Panc1 (cell line): ENCODE measurements around the gene WFIKKN2. TPM values are rescaled to one million over a fixed set of nuclear protein-coding genes. Genes with fewer than 3 reads are reported as not detected.
A peak's percentile ranks its signal among the peaks of the same experiment; 100 is the strongest.

Experiments used
- ATAC-seq: fragments of 200-7000 bp; cut with Tn5 transposase; 2 replicates; pipeline ENCODE4 v1.9.1; 2020; ENCODE audit warnings: mild to moderate bottlenecking, moderate library complexity
- BruUV-seq: library from RNA; stranded (reverse); fragments of 400-500 nt; replicated peaks from 2 replicates; lab custom pipeline; 2021; lab: Mats Ljungman, UMichigan
- CTCF ChIA-PET: fragments of 300-600 bp; sonication (Branson Sonifier 250); formaldehyde crosslinking; loops from one replicate; lab custom pipeline; 2022; ENCODE audit warnings: antibody characterized with exemption; lab: Charles Lee
- POLR2A ChIA-PET: fragments of 300-600 bp; sonication (Branson Sonifier 250); formaldehyde crosslinking; loops from one replicate; lab custom pipeline; 2022; ENCODE audit warnings: antibody characterized with exemption; lab: Charles Lee
- DNase-seq: peaks from one replicate; pipeline ENCODE4 v3.0.0-alpha.2; 2010; ENCODE audit warnings: low read depth, low spot score
- H3K27ac ChIP-seq: 2 replicates; pipeline ENCODE4 v1.5.1; 2011; ENCODE audit warnings: mild to moderate bottlenecking, low read length, inconsistent platforms
- H3K27me3 ChIP-seq: fragments of 200-500 bp; sonication (Bioruptor generic); 2 replicates; pipeline ENCODE4 v1.6.0; 2014; ENCODE audit warnings: low read length, inconsistent platforms; ENCODE audit not compliant: control insufficient read depth, insufficient read depth
- H3K36me3 ChIP-seq: fragments of 200-500 bp; sonication (Bioruptor generic); 2 replicates; pipeline ENCODE4 v1.5.1; 2014; ENCODE audit warnings: inconsistent platforms, mild to moderate bottlenecking, low read length, moderate library complexity; ENCODE audit not compliant: control insufficient read depth, insufficient read depth
- H3K4me1 ChIP-seq: 2 replicates; pipeline ENCODE4 v1.5.1; 2011; ENCODE audit warnings: inconsistent platforms, mild to moderate bottlenecking, low read length, moderate library complexity; ENCODE audit not compliant: control insufficient read depth, insufficient read depth
- H3K4me3 ChIP-seq, 2 experiments: 2 replicates each; pipeline ENCODE4 v1.5.1; 2011 to 2012; ENCODE audit warnings: low read depth in 2 of 2, low read length in 2 of 2, mild to moderate bottlenecking in 2 of 2, inconsistent platforms in 1 of 2, moderate library complexity in 1 of 2
- H3K9me3 ChIP-seq: fragments of 200-500 bp; sonication (Bioruptor generic); 2 replicates; pipeline ENCODE4 v1.5.1; 2014; ENCODE audit warnings: low read depth, mild to moderate bottlenecking, inconsistent platforms, low read length, moderate library complexity; ENCODE audit not compliant: control insufficient read depth, insufficient read depth
- CTCF ChIP-seq: fragments of 450-650 bp; IDR thresholded peaks from 2 replicates; pipeline ENCODE4 v1.5.1; 2017; ENCODE audit warnings: mild to moderate bottlenecking
- POLR2AphosphoS5 ChIP-seq: IDR thresholded peaks from 2 replicates; pipeline ENCODE4 v1.6.1; 2012; ENCODE audit warnings: mild to moderate bottlenecking, low read depth, low read length, moderate library complexity
- REST ChIP-seq, 2 experiments: IDR thresholded peaks; 2 replicates each; pipeline ENCODE4 v1.6.1; 2011 to 2012; ENCODE audit warnings: low read depth in 2 of 2, control low read depth in 1 of 2, low read length in 1 of 2, mild to moderate bottlenecking in 1 of 2, moderate library complexity in 1 of 2; ENCODE audit not compliant: insufficient read depth in 1 of 2
- SIN3A ChIP-seq: IDR thresholded peaks from 2 replicates; pipeline ENCODE4 v1.6.1; 2012; ENCODE audit warnings: low read depth, mild to moderate bottlenecking, low read length, moderate library complexity, borderline replicate concordance; ENCODE audit not compliant: insufficient read depth
- TCF7L2 ChIP-seq: IDR thresholded peaks from 2 replicates; pipeline ENCODE4 v1.6.1; 2011; ENCODE audit warnings: mild to moderate bottlenecking, low read depth, low read length, inconsistent platforms
- in situ Hi-C: cut with HindIII; loops from 2 replicates; pipeline ENCODE4 v1.10.0; 2016; ENCODE audit warnings: low sequenced_read_pairs, low pct_unique_long_range_greater_than_20kb
- intact Hi-C: fragments of 100-400 bp; cut with micrococcal nuclease; formaldehyde crosslinking; loops from one replicate; pipeline ENCODE4 v1.10.0; 2022; ENCODE audit not compliant: unreplicated experiment
- total RNA-seq: library from RNA; stranded (reverse); gene quantifications from one replicate; pipeline ENCODE4 v1.2.1, GENCODE V29; 2021; ENCODE audit not compliant: unreplicated experiment

WFIKKN2 gene
- total RNA-seq, 1 experiment from 2014 or later, result 0.05 TPM

GRCh38 chr17:50871364-50871763 is 36.0 kb downstream of the WFIKKN2 start:
- ChIA-PET POLR2A (no interaction called here), CTCF (no interaction called here)
- Histone ChIP-seq H3K27me3 (no peaks in the 10 kb centered on the region), H3K4me1 (peaks cover 8% of the 10 kb centered on the region), H3K4me3 (no peak overlapping the region), H3K27ac (peak overlapping the region; percentile 18; the same call in 1 of the 2 replicates), H3K9me3 (no peaks in the 10 kb centered on the region), H3K36me3 (no peaks in the 10 kb centered on the region)
- BruUV-seq, result no TSS peak
- in situ Hi-C loops, result no loop called here
- no peak for TF ChIP-seq SIN3A
- no peak for TF ChIP-seq CTCF
- TF ChIP-seq REST (IDR thresholded peaks at IDR 0.05; ENCODE audit: insufficient read depth in 1 of 2, low read depth in 2 of 2, low read length in 1 of 2), result no peak
- no peak for TF ChIP-seq TCF7L2
- DNase-seq, result no peak
- ATAC-seq, result no peak
- intact Hi-C loops, result no loop called here

- Histone ChIP-seq H3K9me3 (no peaks in the 10 kb centered on the region), H3K36me3 (no peaks in the 10 kb centered on the region), H3K4me1 (peaks cover 8% of the 10 kb centered on the region), H3K27me3 (no peaks in the 10 kb centered on the region), H3K27ac (no peak overlapping the region), H3K4me3 (no peak overlapping the region)
- in situ Hi-C loops (no loop called here), intact Hi-C loops (no loop called here)
- DNase-seq (no peak), ATAC-seq (no peak)
- TF ChIP-seq REST (IDR thresholded peaks at IDR 0.05; ENCODE audit: insufficient read depth in 1 of 2, low read depth in 2 of 2, low read length in 1 of 2) (no peak), POLR2AphosphoS5 (no peak), CTCF (no peak), TCF7L2 (no peak), SIN3A (no peak)
- POLR2A ChIA-PET, result interaction anchor here (0.5 kb wide), 1 partner anchor 85 kb away, joined by 3 read pairs; no protein-coding TSS in a partner anchor
- no TSS peak for BruUV-seq
- CTCF ChIA-PET, result no interaction called here
Measured at GRCh38 chr17:50871898-50872297, 36.5 kb downstream of the WFIKKN2 start.
